Parathyroid adenoma (tissue), 2 donors: ENCODE data around the gene EFCAB6.

Source experiments
- H2AFZ ChIP-seq: fragments of 300-600 bp; sonication (generic); one replicate; pipeline ENCODE4 v1.7.0; 2017; ENCODE audit warnings: antibody characterized with exemption, mild to moderate bottlenecking
- H3K27ac ChIP-seq: fragments of 300-600 bp; sonication (generic); one replicate; pipeline ENCODE4 v1.7.0; 2017
- H3K27me3 ChIP-seq: fragments of 300-600 bp; sonication (generic); one replicate; pipeline ENCODE4 v1.7.0; 2017; ENCODE audit warnings: low read length; ENCODE audit not compliant: control insufficient read depth, insufficient read depth
- H3K36me3 ChIP-seq: fragments of 300-600 bp; sonication (generic); one replicate; pipeline ENCODE4 v1.7.0; 2017; ENCODE audit warnings: low read length; ENCODE audit not compliant: control insufficient read depth, insufficient read depth
- H3K4me1 ChIP-seq: fragments of 300-600 bp; sonication (generic); one replicate; pipeline ENCODE4 v1.7.0; 2017; ENCODE audit warnings: control low read depth
- H3K4me2 ChIP-seq: fragments of 300-600 bp; sonication (generic); one replicate; pipeline ENCODE4 v1.7.0; 2017; ENCODE audit warnings: low read length
- H3K4me3 ChIP-seq: fragments of 300-600 bp; sonication (generic); one replicate; pipeline ENCODE4 v1.7.0; 2017; ENCODE audit warnings: low read depth, low read length
- H3K79me2 ChIP-seq: fragments of 300-600 bp; sonication (generic); one replicate; pipeline ENCODE4 v1.7.0; 2017; ENCODE audit warnings: control low read depth
- H3K9ac ChIP-seq: fragments of 300-600 bp; sonication (generic); one replicate; pipeline ENCODE4 v1.7.0; 2017; ENCODE audit warnings: mild to moderate bottlenecking
- H3K9me3 ChIP-seq: fragments of 300-600 bp; sonication (generic); one replicate; pipeline ENCODE4 v1.7.0; 2017; ENCODE audit warnings: low read length; ENCODE audit not compliant: control insufficient read depth
- CTCF ChIP-seq: fragments of 300-600 bp; sonication (generic); IDR thresholded peaks from one replicate; pipeline ENCODE4 v1.7.0; 2017; ENCODE audit warnings: antibody characterized with exemption, mild to moderate bottlenecking
- donor health status: primary hyperparathyroidism.

The EFCAB6 gene

GRCh38 chr22:43838571-43839307 lies 26.6 kb upstream of the EFCAB6 start:
- Histone ChIP-seq H3K4me3 (no peak overlapping the region), H3K9me3 (no peaks in the 10 kb centered on the region), H3K27ac (no peak overlapping the region), H2AFZ (no peak overlapping the region), H3K36me3 (no peaks in the 10 kb centered on the region), H3K79me2 (no peaks in the 10 kb centered on the region), H3K4me2 (no peak overlapping the region), H3K4me1 (no peaks in the 10 kb centered on the region), H3K9ac (no peak overlapping the region), H3K27me3 (no peaks in the 10 kb centered on the region)
- no peak for TF ChIP-seq CTCF

GRCh38 chr22:43838161-43838560 lies 26.1 kb upstream of the EFCAB6 start:
- Histone ChIP-seq H2AFZ (no peak overlapping the region), H3K9ac (no peak overlapping the region), H3K27me3 (no peaks in the 10 kb centered on the region), H3K27ac (no peak overlapping the region), H3K36me3 (no peaks in the 10 kb centered on the region), H3K9me3 (no peaks in the 10 kb centered on the region), H3K4me2 (no peak overlapping the region), H3K79me2 (no peaks in the 10 kb centered on the region), H3K4me3 (no peak overlapping the region), H3K4me1 (no peaks in the 10 kb centered on the region)
- TF ChIP-seq CTCF = no peak

GRCh38 chr22:43837666-43838065 lies 25.6 kb upstream of the EFCAB6 start:
- H3K4me3 ChIP-seq = no peak overlapping the region
- H3K27me3 ChIP-seq = no peaks in the 10 kb centered on the region
- no peak for TF ChIP-seq CTCF
- H3K4me2 ChIP-seq = no peak overlapping the region
- no peaks in the 10 kb centered on the region for H3K36me3 ChIP-seq
- H3K9ac ChIP-seq = no peak overlapping the region
- no peaks in the 10 kb centered on the region for H3K79me2 ChIP-seq
- H2AFZ ChIP-seq = no peak overlapping the region
- H3K4me1 ChIP-seq = no peaks in the 10 kb centered on the region
- no peak overlapping the region for H3K27ac ChIP-seq
- no peaks in the 10 kb centered on the region for H3K9me3 ChIP-seq

DNA sequence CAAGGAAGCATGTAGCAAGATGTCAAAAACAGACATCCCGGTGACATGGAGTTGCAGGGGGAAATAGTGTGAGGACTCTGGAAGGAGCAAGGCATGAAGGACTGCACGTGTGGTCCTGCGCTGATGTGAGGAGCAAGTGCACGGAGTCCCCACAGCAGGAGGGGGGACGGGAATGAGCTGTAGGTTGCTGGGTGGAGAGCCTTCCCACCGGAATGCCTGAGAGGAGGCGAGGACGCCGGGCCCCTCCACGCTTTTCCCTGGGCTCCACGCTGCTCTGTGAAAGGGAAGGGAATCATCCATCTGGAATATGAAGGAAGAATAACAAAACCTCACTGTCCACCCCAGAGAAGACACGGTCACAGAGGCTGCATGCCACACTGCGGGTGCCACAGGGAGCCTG lies 23.6 kb upstream of the EFCAB6 start:
- Histone ChIP-seq H3K4me2 (no peak overlapping the region), H3K4me1 (no peaks in the 10 kb centered on the region), H3K9ac (no peak overlapping the region), H3K79me2 (no peaks in the 10 kb centered on the region), H3K27me3 (no peaks in the 10 kb centered on the region), H3K36me3 (no peaks in the 10 kb centered on the region), H3K9me3 (no peaks in the 10 kb centered on the region), H3K4me3 (no peak overlapping the region), H2AFZ (no peak overlapping the region), H3K27ac (no peak overlapping the region)
- no peak for TF ChIP-seq CTCF

DNA sequence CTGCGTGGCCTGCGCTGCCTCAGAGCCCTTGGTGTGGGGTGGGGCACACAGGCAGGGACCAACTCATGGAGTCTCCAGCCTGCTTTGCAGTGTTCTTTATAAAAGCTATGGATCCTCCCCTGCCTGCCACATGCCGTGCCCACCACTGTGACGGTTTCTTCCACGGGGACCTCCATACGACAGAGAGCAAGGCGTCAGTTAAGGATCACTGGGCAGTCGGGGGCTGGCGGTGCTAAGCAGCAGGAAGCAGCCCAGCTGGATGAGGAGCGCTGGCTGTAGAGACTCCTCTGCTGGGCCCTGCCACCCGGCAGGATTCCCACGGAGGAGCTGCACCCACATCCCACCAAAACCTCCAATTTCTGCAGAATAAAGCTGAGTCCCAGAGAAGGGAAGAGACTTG lies 23.1 kb upstream of the EFCAB6 start:
- Histone ChIP-seq H3K9ac (no peak overlapping the region), H3K27ac (no peak overlapping the region), H3K9me3 (no peaks in the 10 kb centered on the region), H3K36me3 (no peaks in the 10 kb centered on the region), H3K4me3 (no peak overlapping the region), H3K4me1 (no peaks in the 10 kb centered on the region), H2AFZ (no peak overlapping the region), H3K4me2 (no peak overlapping the region), H3K27me3 (no peaks in the 10 kb centered on the region), H3K79me2 (no peaks in the 10 kb centered on the region)
- TF ChIP-seq CTCF = no peak
